Measurements from ENCODE around the gene DIPK1B.

Gene DIPK1B

GRCh38 chr9:136688274-136689107 lies 23.9 kb upstream of the DIPK1B start:
- TF ChIP-seq POLR2AphosphoS5 (IDR thresholded peaks at IDR 0.05; ENCODE audit: low read depth): no peak
- TF ChIP-seq GABPA (IDR thresholded peaks at IDR 0.05; ENCODE audit: low read depth): no peak
- no peak for TF ChIP-seq SPI1 (IDR thresholded peaks at IDR 0.05; ENCODE audit: borderline replicate concordance, low read depth)
- TF ChIP-seq CTCF (IDR thresholded peaks at IDR 0.05; ENCODE audit: insufficient read depth, low read length): no peak
- no peak for TF ChIP-seq REST (IDR thresholded peaks at IDR 0.05; ENCODE audit: insufficient replicate concordance, low read depth)
- no peak overlapping the region for H3K4me3 ChIP-seq (replicated peaks; ENCODE audit: insufficient read depth, low read length)
- no peaks in the 10 kb centered on the region for H3K27me3 ChIP-seq (ENCODE audit: insufficient read depth, poor library complexity, severe bottlenecking)
- no peak overlapping the region for H3K27ac ChIP-seq (replicated peaks)
- DNase-seq (ENCODE audit: low read depth in 1 of 2, low spot score in 1 of 2): no peak

- no peak overlapping the region for H3K27ac ChIP-seq (replicated peaks)
- TF ChIP-seq GABPA (IDR thresholded peaks at IDR 0.05; ENCODE audit: low read depth) (no peak), REST (IDR thresholded peaks at IDR 0.05; ENCODE audit: insufficient replicate concordance, low read depth) (no peak), CTCF (IDR thresholded peaks at IDR 0.05; ENCODE audit: insufficient read depth, low read length) (no peak), SPI1 (IDR thresholded peaks at IDR 0.05; ENCODE audit: borderline replicate concordance, low read depth) (no peak), POLR2AphosphoS5 (IDR thresholded peaks at IDR 0.05; ENCODE audit: low read depth) (no peak)
These were observed 23.3 kb upstream of the DIPK1B start for GRCh38 chr9:136689108-136689460.

GRCh38 chr9:136690104-136690805 lies 22.1 kb upstream of the DIPK1B start:
- no peak for DNase-seq (ENCODE audit: low read depth in 1 of 2, low spot score in 1 of 2)
- Histone ChIP-seq H3K4me3 (replicated peaks; ENCODE audit: insufficient read depth, low read length) (no peak overlapping the region), H3K27me3 (ENCODE audit: insufficient read depth, poor library complexity, severe bottlenecking) (no peaks in the 10 kb centered on the region), H3K27ac (replicated peaks) (no peak overlapping the region)
- TF ChIP-seq REST (IDR thresholded peaks at IDR 0.05; ENCODE audit: insufficient replicate concordance, low read depth) (no peak), SPI1 (IDR thresholded peaks at IDR 0.05; ENCODE audit: borderline replicate concordance, low read depth) (no peak), GABPA (IDR thresholded peaks at IDR 0.05; ENCODE audit: low read depth) (no peak), CTCF (IDR thresholded peaks at IDR 0.05; ENCODE audit: insufficient read depth, low read length) (no peak), POLR2AphosphoS5 (IDR thresholded peaks at IDR 0.05; ENCODE audit: low read depth) (no peak)

More at GRCh38 chr9:136689108-136689460, 23.3 kb upstream of the DIPK1B start:
- no peak for DNase-seq (ENCODE audit: low read depth in 1 of 2, low spot score in 1 of 2)
- Histone ChIP-seq H3K4me3 (replicated peaks; ENCODE audit: insufficient read depth, low read length) (no peak overlapping the region), H3K27me3 (ENCODE audit: insufficient read depth, poor library complexity, severe bottlenecking) (no peaks in the 10 kb centered on the region)
